Smooth muscle cell (in vitro differentiated cells): ENCODE data around the gene HRC. TPM values are rescaled to one million over a fixed set of nuclear protein-coding genes. Genes with fewer than 3 reads are reported as not detected.

Experiments used
- DNase-seq: peaks from one replicate; lab custom pipeline; 2025; ENCODE audit not compliant: unreplicated experiment; lab: John Stamatoyannopoulos, UW
- H2AFZ ChIP-seq: fragments of 200-600 bp; sonication (generic); 2 replicates; pipeline ENCODE4 v1.6.0; 2016; ENCODE audit warnings: antibody characterized with exemption, low read depth, mild to moderate bottlenecking
- H3F3A ChIP-seq: fragments of 200-600 bp; sonication (generic); 2 replicates; pipeline ENCODE4 v1.6.0; 2017; ENCODE audit warnings: antibody characterized with exemption, low read depth
- H3K27ac ChIP-seq: fragments of 200-600 bp; sonication (generic); 2 replicates; pipeline ENCODE4 v1.5.1; 2016; ENCODE audit warnings: low read depth, mild to moderate bottlenecking
- H3K27me3 ChIP-seq: fragments of 200-600 bp; sonication (generic); 2 replicates; pipeline ENCODE4 v1.6.1; 2016; ENCODE audit warnings: low read depth, mild to moderate bottlenecking
- H3K36me3 ChIP-seq: fragments of 200-600 bp; sonication (generic); 2 replicates; pipeline ENCODE4 v1.5.1; 2016; ENCODE audit warnings: low read depth
- H3K4me1 ChIP-seq: fragments of 200-600 bp; sonication (generic); 2 replicates; pipeline ENCODE4 v1.5.1; 2016; ENCODE audit warnings: low read depth
- H3K4me2 ChIP-seq: fragments of 200-600 bp; sonication (generic); 2 replicates; pipeline ENCODE4 v1.6.0; 2016; ENCODE audit warnings: mild to moderate bottlenecking
- H3K4me3 ChIP-seq: fragments of 200-600 bp; sonication (generic); 2 replicates; pipeline ENCODE4 v1.5.1; 2016; ENCODE audit warnings: mild to moderate bottlenecking
- H3K79me2 ChIP-seq: fragments of 200-600 bp; sonication (generic); 2 replicates; pipeline ENCODE4 v1.6.0; 2016; ENCODE audit warnings: low read depth, mild to moderate bottlenecking
- H3K9ac ChIP-seq: fragments of 200-600 bp; sonication (generic); 2 replicates; pipeline ENCODE4 v1.6.0; 2016; ENCODE audit warnings: low read depth
- H3K9me3 ChIP-seq: fragments of 200-600 bp; sonication (generic); replicated peaks from 2 replicates; pipeline ENCODE4 v1.5.1; 2016; ENCODE audit warnings: low read depth
- H4K20me1 ChIP-seq: fragments of 200-600 bp; sonication (generic); 2 replicates; pipeline ENCODE4 v1.6.0; 2016; ENCODE audit warnings: low read depth
- WGBS: methylation state at CpG from one replicate; pipeline ENCODE4 v1.1.7; 2016; ENCODE audit warnings: low lambda C conversion rate; 5-methylcytosine and 5-hydroxymethylcytosine counted together
- polyA plus RNA-seq: library from polyadenylated mRNA; unstranded; fragments of >200 nt; fragmentation: Nextera tagmentation; extraction: Ambion mirVana; gene quantifications from 2 replicates; pipeline ENCODE4 v1.2.1, GENCODE V29; 2016
- total RNA-seq: library from RNA; depleted of rRNA; stranded (reverse); fragments of >200 nt; gene quantifications from 2 replicates; pipeline ENCODE4 v1.2.3, GENCODE V29; 2014
- TF ChIP-seq, protein P1 (sequence below): fragments of 200-600 bp; sonication (generic); IDR thresholded peaks from 2 replicates; pipeline ENCODE4 v1.5.1; 2017; ENCODE audit warnings: borderline replicate concordance, mild to moderate bottlenecking, antibody characterized with exemption; ENCODE audit not compliant: insufficient read depth, poor library complexity, severe bottlenecking

The HRC gene
- total and polyA plus RNA-seq, 2 experiments from 2014 or later: 0.06 to 1.1 TPM

- DNase-seq: no peak
- peak overlapping the region; percentile 64 for H3K9ac ChIP-seq
- no peaks in the 10 kb centered on the region for H3K36me3 ChIP-seq
- H2AFZ ChIP-seq: peak overlapping the region; percentile 79
- H3F3A ChIP-seq: peaks cover 12% of the 10 kb centered on the region
- peak overlapping the region; percentile 93 for H3K4me2 ChIP-seq
- H3K27ac ChIP-seq: peak overlapping the region; percentile 21
- H4K20me1 ChIP-seq: no peaks in the 10 kb centered on the region
- H3K4me1 ChIP-seq: peaks cover 11% of the 10 kb centered on the region
- H3K9me3 ChIP-seq: no peaks in the 10 kb centered on the region
- no peaks in the 10 kb centered on the region for H3K27me3 ChIP-seq
- 21% methylated on average over 11 of the region's 16 CpGs for WGBS
- TF ChIP-seq, protein P1, sequence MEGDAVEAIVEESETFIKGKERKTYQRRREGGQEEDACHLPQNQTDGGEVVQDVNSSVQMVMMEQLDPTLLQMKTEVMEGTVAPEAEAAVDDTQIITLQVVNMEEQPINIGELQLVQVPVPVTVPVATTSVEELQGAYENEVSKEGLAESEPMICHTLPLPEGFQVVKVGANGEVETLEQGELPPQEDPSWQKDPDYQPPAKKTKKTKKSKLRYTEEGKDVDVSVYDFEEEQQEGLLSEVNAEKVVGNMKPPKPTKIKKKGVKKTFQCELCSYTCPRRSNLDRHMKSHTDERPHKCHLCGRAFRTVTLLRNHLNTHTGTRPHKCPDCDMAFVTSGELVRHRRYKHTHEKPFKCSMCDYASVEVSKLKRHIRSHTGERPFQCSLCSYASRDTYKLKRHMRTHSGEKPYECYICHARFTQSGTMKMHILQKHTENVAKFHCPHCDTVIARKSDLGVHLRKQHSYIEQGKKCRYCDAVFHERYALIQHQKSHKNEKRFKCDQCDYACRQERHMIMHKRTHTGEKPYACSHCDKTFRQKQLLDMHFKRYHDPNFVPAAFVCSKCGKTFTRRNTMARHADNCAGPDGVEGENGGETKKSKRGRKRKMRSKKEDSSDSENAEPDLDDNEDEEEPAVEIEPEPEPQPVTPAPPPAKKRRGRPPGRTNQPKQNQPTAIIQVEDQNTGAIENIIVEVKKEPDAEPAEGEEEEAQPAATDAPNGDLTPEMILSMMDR: no peak
- peak overlapping the region; percentile 64 for H3K4me3 ChIP-seq
- no peaks in the 10 kb centered on the region for H3K79me2 ChIP-seq
Measured at GRCh38 chr19:49150944-49151243, 4.3 kb downstream of the HRC start.

DNA sequence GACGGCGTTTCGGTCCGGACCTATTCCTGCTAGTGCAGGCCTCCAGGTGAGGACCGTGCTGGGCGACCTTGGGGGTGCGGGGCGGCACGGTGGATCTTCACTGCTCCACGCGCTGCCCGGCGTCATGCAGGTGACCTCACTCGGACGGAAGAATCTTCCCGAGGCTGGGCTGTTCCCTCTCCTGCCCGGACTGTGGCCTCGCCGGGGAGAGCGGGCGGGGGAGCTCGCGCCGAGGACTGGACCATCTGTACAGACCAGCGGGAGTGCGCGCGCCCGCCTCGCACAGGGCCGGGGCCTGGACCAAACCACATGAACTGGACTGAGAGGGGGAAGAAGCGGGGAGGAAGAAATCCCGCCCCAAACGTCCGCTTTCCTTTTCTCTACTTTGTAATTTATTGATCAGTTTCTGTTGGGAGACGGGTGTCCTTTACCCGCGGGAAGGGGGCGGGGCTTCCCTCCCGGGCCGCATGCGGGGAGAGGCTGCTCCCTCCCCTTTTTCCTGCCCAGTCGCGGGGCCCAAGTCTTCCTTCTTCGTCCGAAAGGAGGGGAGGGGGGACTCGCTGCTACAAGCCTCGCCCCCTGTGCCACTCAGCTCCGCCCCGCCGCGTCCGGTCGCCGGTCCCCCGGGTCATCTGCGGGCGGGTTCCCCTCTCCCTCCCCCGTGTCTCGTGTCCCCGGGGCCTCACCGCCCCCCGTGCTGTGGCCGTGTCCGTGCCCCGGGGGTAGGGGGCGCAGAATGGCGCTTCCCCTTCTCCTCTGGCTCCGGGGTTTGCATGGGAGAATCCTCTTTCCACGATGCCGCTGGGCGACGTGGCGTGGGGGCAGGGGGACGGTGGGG is 4.9 kb downstream of the HRC start:
- WGBS: under 1% methylated on average over 47 of the region's 75 CpGs
- no peaks in the 10 kb centered on the region for H3K36me3 ChIP-seq
- peaks cover 12% of the 10 kb centered on the region for H3F3A ChIP-seq
- H3K9ac ChIP-seq: peak overlapping the region; percentile 64
- H3K79me2 ChIP-seq: no peaks in the 10 kb centered on the region
- DNase-seq: peak; percentile 93
- no peaks in the 10 kb centered on the region for H3K9me3 ChIP-seq
- TF ChIP-seq, protein P1: no peak
- peak overlapping the region; percentile 21 for H3K27ac ChIP-seq
- peak overlapping the region; percentile 64 for H3K4me3 ChIP-seq
- H3K4me1 ChIP-seq: peaks cover 14% of the 10 kb centered on the region
- H3K4me2 ChIP-seq: peak overlapping the region; percentile 93
- no peaks in the 10 kb centered on the region for H3K27me3 ChIP-seq
- peak overlapping the region; percentile 79 for H2AFZ ChIP-seq
- H4K20me1 ChIP-seq: no peaks in the 10 kb centered on the region

DNA sequence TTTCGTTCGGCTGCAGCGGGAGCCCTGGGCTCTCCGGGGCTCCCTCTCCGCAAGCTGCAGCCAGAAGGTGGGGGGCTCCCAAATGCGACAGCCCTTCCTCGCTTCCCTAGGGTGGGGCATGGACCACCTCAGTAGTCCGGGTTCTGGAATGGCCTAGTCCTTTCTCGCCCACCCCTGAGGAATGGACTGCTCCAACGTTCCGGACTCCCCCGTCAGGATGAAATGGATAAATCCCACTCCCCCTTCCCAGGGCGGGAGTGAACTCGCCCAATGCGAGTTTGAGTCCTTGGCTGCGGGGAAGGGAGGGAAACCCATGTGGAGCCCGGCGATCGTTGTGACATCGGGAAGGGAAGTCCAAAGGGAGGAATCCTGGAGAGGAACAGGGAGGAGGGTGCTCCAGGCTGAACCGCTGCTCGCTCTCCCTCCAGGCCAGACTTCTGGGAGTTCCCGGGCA is 5.5 kb downstream of the HRC start:
- TF ChIP-seq, protein P1: no peak
- WGBS: 2% methylated on average over 23 of the region's 23 CpGs

More for the DNA sequence above, 5.5 kb downstream of the HRC start:
- peak overlapping the region; percentile 64 for H3K9ac ChIP-seq
- H2AFZ ChIP-seq: peak overlapping the region; percentile 79
- peak overlapping the region; percentile 93 for H3K4me2 ChIP-seq
- H3K4me1 ChIP-seq: peaks cover 14% of the 10 kb centered on the region
- no peaks in the 10 kb centered on the region for H3K79me2 ChIP-seq
- H3F3A ChIP-seq: peaks cover 12% of the 10 kb centered on the region
- H3K9me3 ChIP-seq: no peaks in the 10 kb centered on the region
- no peaks in the 10 kb centered on the region for H4K20me1 ChIP-seq
- peak; percentile 71 for DNase-seq
- no peaks in the 10 kb centered on the region for H3K36me3 ChIP-seq
- H3K27ac ChIP-seq: peak overlapping the region; percentile 21
- no peaks in the 10 kb centered on the region for H3K27me3 ChIP-seq
- H3K4me3 ChIP-seq: peak overlapping the region; percentile 64
